Thyroid gland (tissue), 4 donors: ENCODE measurements around the gene MIS12. TPM values are rescaled to one million over a fixed set of nuclear protein-coding genes. Genes with fewer than 3 reads are reported as not detected.

ENCODE experiments used
- DNase-seq, 2 donors: peaks; one replicate each; pipeline ENCODE4 v3.0.0-alpha.2; 2019
- H3K27ac ChIP-seq, 3 donors: fragments of 200-600 bp; sonication (generic); 1 replicate in 2 of 3; 2 replicates in 1 of 3; pipeline ENCODE4 v1.5.1; 2016 to 2019; ENCODE audit warnings: mild to moderate bottlenecking in 1 of 3, moderate library complexity in 1 of 3
- H3K27me3 ChIP-seq: fragments of 200-600 bp; sonication (generic); one replicate; pipeline ENCODE4 v1.5.1; 2019
- H3K36me3 ChIP-seq, 2 donors: fragments of 200-600 bp; sonication (generic); one replicate each; pipeline ENCODE4 v1.5.1; 2016 to 2019
- H3K4me1 ChIP-seq, 2 donors: fragments of 200-600 bp; sonication (generic); one replicate each; pipeline ENCODE4 v1.5.1; 2017 to 2019
- H3K4me3 ChIP-seq, 3 donors: fragments of 200-600 bp; sonication (generic); replicated peaks in 1 of 3; 1 replicate in 2 of 3; 2 replicates in 1 of 3; pipeline ENCODE4 v1.5.1; 2016; ENCODE audit warnings: mild to moderate bottlenecking in 1 of 3
- H3K9me3 ChIP-seq: fragments of 200-600 bp; sonication (generic); one replicate; pipeline ENCODE4 v1.5.1; 2017
- CTCF ChIP-seq, 6 experiments: fragments of 200-600 bp in 3 of 6; fragments of 450-650 bp in 3 of 6; sonication (generic) in 3 of 6; IDR thresholded peaks; one replicate each; pipeline ENCODE4 v1.5.1; 2016 to 2019; ENCODE audit warnings: antibody characterized with exemption in 6 of 6, mild to moderate bottlenecking in 2 of 6, inconsistent platforms in 1 of 6, moderate library complexity in 1 of 6
- POLR2A ChIP-seq, 2 donors: fragments of 450-650 bp; IDR thresholded peaks; one replicate each; pipeline ENCODE4 v1.6.1; 2017; ENCODE audit warnings: antibody characterized with exemption in 2 of 2, mild to moderate bottlenecking in 2 of 2, moderate library complexity in 1 of 2
- WGBS, 2 donors: methylation state at CpG; one replicate each; pipeline ENCODE4 v1.1.5; 2017; 5-methylcytosine and 5-hydroxymethylcytosine counted together
- intact Hi-C: fragments of 100-400 bp; cut with DNase I; formaldehyde crosslinking; loops from one replicate; pipeline ENCODE4 v1.15.1; 2023
- total RNA-seq, 4 donors: library from RNA; depleted of rRNA; stranded (reverse); fragments of >200 nt; gene quantifications; one replicate each; pipeline ENCODE4 v1.2.3, GENCODE V29; 2016

The MIS12 gene
- total RNA-seq, 4 donors from 2014 or later = 25.7 to 34.5 (median 29.2) TPM

DNA sequence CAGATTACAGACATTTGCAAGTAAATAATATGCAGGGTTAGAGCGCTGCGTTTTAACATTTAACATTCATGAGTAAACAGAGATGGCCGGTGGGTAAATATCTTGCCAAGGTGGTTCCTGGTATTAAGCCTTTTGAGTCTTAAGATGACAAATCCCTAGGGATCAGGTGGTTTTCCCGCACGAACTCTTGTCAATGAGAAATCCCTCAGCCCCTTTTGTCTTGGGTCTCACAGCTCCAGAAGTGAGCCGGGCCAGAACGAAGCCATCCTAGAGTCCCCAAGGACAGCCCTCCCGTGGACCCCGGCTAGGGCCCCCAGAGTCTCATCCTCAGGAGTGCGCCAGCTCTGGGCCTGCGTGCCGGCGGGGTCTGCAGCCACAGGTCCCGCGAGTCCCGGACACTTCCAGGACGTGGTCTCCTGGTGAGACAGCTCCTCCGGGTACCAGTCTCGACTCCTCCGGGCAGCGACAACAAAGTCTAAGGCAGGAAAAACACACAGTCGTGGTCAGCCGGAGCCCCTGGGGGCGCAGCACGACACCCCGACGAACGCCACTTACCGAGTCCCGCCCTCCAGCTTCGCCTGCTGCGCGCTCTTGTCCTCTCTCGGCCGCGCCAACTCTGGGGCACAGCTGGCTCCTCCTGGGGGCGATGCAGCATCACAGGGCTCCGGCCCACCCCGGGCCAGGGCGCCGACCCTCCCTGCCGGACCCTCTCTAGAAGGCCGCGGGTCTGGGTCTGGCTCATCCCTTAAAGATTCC lies 13.3 kb downstream of the MIS12 start:
- peaks cover 0 to 10% of the 10 kb centered on the region in 2 donors for H3K4me1 ChIP-seq
- no peak overlapping the region for H3K27ac ChIP-seq
- WGBS, 2 donors = 33 to 34% methylated on average over 19 to 38 of the region's 44 CpGs
- no peaks in the 10 kb centered on the region for H3K36me3 ChIP-seq
- TF ChIP-seq POLR2A (IDR thresholded peaks at IDR 0.05) (no peak), CTCF (IDR thresholded peaks at IDR 0.05) (no peak)
- no peak for DNase-seq
- intact Hi-C loops = no loop called here
- H3K27me3 ChIP-seq = no peaks in the 10 kb centered on the region
- no peaks in the 10 kb centered on the region for H3K9me3 ChIP-seq
- H3K4me3 ChIP-seq = no peak overlapping the region

- no peaks in the 10 kb centered on the region for H3K9me3 ChIP-seq
- peak overlapping the region in 1 of 3 donors; percentile 47 for H3K4me3 ChIP-seq
- TF ChIP-seq POLR2A (IDR thresholded peaks at IDR 0.05) (no peak), CTCF (IDR thresholded peaks at IDR 0.05) (no peak)
- DNase-seq = no peak
- intact Hi-C loops = no loop called here
- H3K4me1 ChIP-seq = peaks cover 0 to 10% of the 10 kb centered on the region in 2 donors
- no peaks in the 10 kb centered on the region for H3K36me3 ChIP-seq
- H3K27me3 ChIP-seq = no peaks in the 10 kb centered on the region
- WGBS, 2 donors = 4 to 8% methylated on average over 18 of the region's 18 CpGs
- no peak overlapping the region for H3K27ac ChIP-seq
These were observed 13.9 kb downstream of the MIS12 start for GRCh38 chr17:5500247-5500588.

- peaks cover 0 to 10% of the 10 kb centered on the region in 2 donors for H3K4me1 ChIP-seq
- no peaks in the 10 kb centered on the region for H3K27me3 ChIP-seq
- no peak overlapping the region for H3K27ac ChIP-seq
- 0 to 15% methylated on average over 9 to 31 of the region's 67 CpGs for WGBS, 2 donors
- intact Hi-C loops = no loop called here
- TF ChIP-seq CTCF (IDR thresholded peaks at IDR 0.05) (no peak), POLR2A (IDR thresholded peaks at IDR 0.05) (peak in 1 of 2 donors; percentile 26)
- H3K36me3 ChIP-seq = no peaks in the 10 kb centered on the region
- H3K4me3 ChIP-seq = peak overlapping the region in 2 of 3 donors; percentile 22 to 47
- H3K9me3 ChIP-seq = no peaks in the 10 kb centered on the region
- DNase-seq = peak; percentile 71 to 83
These were observed 14.4 kb downstream of the MIS12 start for GRCh38 chr17:5500589-5501391.

- H3K27me3 ChIP-seq = no peaks in the 10 kb centered on the region
- no peak overlapping the region for H3K27ac ChIP-seq
- no peak for DNase-seq
- intact Hi-C loops = no loop called here
- peaks cover 0 to 10% of the 10 kb centered on the region in 2 donors for H3K4me1 ChIP-seq
- H3K9me3 ChIP-seq = no peaks in the 10 kb centered on the region
- no peak overlapping the region for H3K4me3 ChIP-seq
- TF ChIP-seq CTCF (IDR thresholded peaks at IDR 0.05) (no peak), POLR2A (IDR thresholded peaks at IDR 0.05) (no peak)
- WGBS, 2 donors = 87 to 89% methylated on average over 8 of the region's 8 CpGs
- no peaks in the 10 kb centered on the region for H3K36me3 ChIP-seq
These were observed 15.3 kb downstream of the MIS12 start for GRCh38 chr17:5501685-5502084.

DNA sequence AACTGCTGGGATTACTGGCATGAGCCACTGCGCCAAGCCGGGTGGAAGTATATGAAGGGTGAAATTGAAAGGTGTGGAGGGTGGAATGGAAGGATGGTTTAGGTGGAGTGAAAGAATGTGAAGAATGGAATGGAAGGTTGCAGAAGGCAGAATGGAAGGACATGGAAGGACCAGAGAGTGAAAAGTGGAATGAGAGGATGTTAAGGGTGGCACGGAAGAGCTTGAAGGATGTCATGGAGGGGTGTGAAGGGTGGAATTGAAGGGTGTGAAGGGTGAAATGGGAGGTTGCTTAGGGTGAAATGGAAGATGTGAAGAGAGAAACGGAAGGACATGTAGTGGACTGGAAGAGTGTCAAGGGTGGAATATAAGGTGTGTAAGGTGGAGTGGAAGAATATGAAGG lies 16.2 kb downstream of the MIS12 start:
- WGBS, 2 donors = 97 to 98% methylated on average over 4 of the region's 4 CpGs
- peaks cover 0 to 10% of the 10 kb centered on the region in 2 donors for H3K4me1 ChIP-seq
- TF ChIP-seq CTCF (IDR thresholded peaks at IDR 0.05) (no peak), POLR2A (IDR thresholded peaks at IDR 0.05) (no peak)
- no peaks in the 10 kb centered on the region for H3K9me3 ChIP-seq
- DNase-seq = no peak
- intact Hi-C loops = no loop called here
- H3K27me3 ChIP-seq = no peaks in the 10 kb centered on the region
- H3K27ac ChIP-seq = no peak overlapping the region
- H3K36me3 ChIP-seq = no peaks in the 10 kb centered on the region
- no peak overlapping the region for H3K4me3 ChIP-seq
